Thyroid gland (tissue), 4 donors: ENCODE measurements around the gene NUDT4.

Experiments
- CTCF ChIP-seq, 6 experiments: fragments of 200-600 bp in 3 of 6; fragments of 450-650 bp in 3 of 6; sonication (generic) in 3 of 6; IDR thresholded peaks; one replicate each; pipeline ENCODE4 v1.5.1; 2016 to 2019; ENCODE audit warnings: antibody characterized with exemption in 6 of 6, mild to moderate bottlenecking in 2 of 6, inconsistent platforms in 1 of 6, moderate library complexity in 1 of 6
- POLR2A ChIP-seq, 2 donors: fragments of 450-650 bp; IDR thresholded peaks; one replicate each; pipeline ENCODE4 v1.6.1; 2017; ENCODE audit warnings: antibody characterized with exemption in 2 of 2, mild to moderate bottlenecking in 2 of 2, moderate library complexity in 1 of 2

- TF ChIP-seq CTCF (IDR thresholded peaks at IDR 0.05) (no peak), POLR2A (IDR thresholded peaks at IDR 0.05) (no peak)
Measured at GRCh38 chr12:93341409-93342049, 36.2 kb upstream of the NUDT4 start.
